ENCODE measurements around the gene LBHD2.

LBHD2 gene

GRCh38 chr14:103070263-103070885 lies 13.6 kb upstream of the LBHD2 start:
- no peak for DNase-seq

- no peak for DNase-seq
Measured at GRCh38 chr14:103070971-103071542, 13.0 kb upstream of the LBHD2 start.

- DNase-seq = no peak
Measured at GRCh38 chr14:103071544-103072251, 12.3 kb upstream of the LBHD2 start.

- DNase-seq = no peak
Measured at GRCh38 chr14:103072595-103073366, 11.2 kb upstream of the LBHD2 start.

- DNase-seq = no peak
Measured at GRCh38 chr14:103073367-103073875, 10.6 kb upstream of the LBHD2 start.

GRCh38 chr14:103073876-103074728 lies 9.9 kb upstream of the LBHD2 start:
- DNase-seq = no peak

- DNase-seq = no peak
Measured at GRCh38 chr14:103074729-103075367, 9.2 kb upstream of the LBHD2 start.

GRCh38 chr14:103078420-103078749 lies 5.6 kb upstream of the LBHD2 start:
- DNase-seq = peak; percentile 33 to 43

GRCh38 chr14:103078860-103079587 lies 5.0 kb upstream of the LBHD2 start:
- no peak for DNase-seq

- no peak for DNase-seq
Measured at GRCh38 chr14:103081951-103082350, 2.1 kb upstream of the LBHD2 start.

- no peak for DNase-seq
Measured at GRCh38 chr14:103085106-103086091, 1.4 kb downstream of the LBHD2 start.

- no peak for DNase-seq
Measured at GRCh38 chr14:103086771-103087342, 2.8 kb downstream of the LBHD2 start.

GRCh38 chr14:103087343-103087835 lies 3.4 kb downstream of the LBHD2 start:
- no peak for DNase-seq

- DNase-seq = no peak
Measured at GRCh38 chr14:103088921-103089320, 4.9 kb downstream of the LBHD2 start.

- no peak for DNase-seq
Measured at GRCh38 chr14:103089386-103090335, 5.7 kb downstream of the LBHD2 start.

GRCh38 chr14:103090481-103091020 lies 6.5 kb downstream of the LBHD2 start:
- no peak for DNase-seq

- DNase-seq = no peak
Measured at GRCh38 chr14:103091041-103091882, 7.3 kb downstream of the LBHD2 start.

Measured in hippocampal formation (tissue), 2 donors.